Neural crest cell (in vitro differentiated cells): ENCODE measurements around the gene C1orf232. TPM values are rescaled to one million over a fixed set of nuclear protein-coding genes. Genes with fewer than 3 reads are reported as not detected.

Experiments
- DNase-seq: peaks from one replicate; pipeline ENCODE4 v3.0.0; 2021; ENCODE audit warnings: low read depth, mixed read lengths, low spot score
- H3K27ac Mint-ChIP-seq: one replicate; pipeline ENCODE4 v1.8.0; 2021; ENCODE audit warnings: mild to moderate bottlenecking, mixed read lengths; ENCODE audit not compliant: unreplicated experiment
- H3K27me3 Mint-ChIP-seq: 2 replicates; pipeline ENCODE4 v1.8.0; 2021; ENCODE audit warnings: low read depth, mild to moderate bottlenecking, mixed read lengths
- H3K36me3 Mint-ChIP-seq: 2 replicates; pipeline ENCODE4 v1.8.0; 2021; ENCODE audit warnings: low read depth, mild to moderate bottlenecking, mixed read lengths
- H3K4me1 Mint-ChIP-seq: 2 replicates; pipeline ENCODE4 v1.8.0; 2021; ENCODE audit warnings: mixed read lengths
- H3K4me3 Mint-ChIP-seq: one replicate; pipeline ENCODE4 v1.8.0; 2021; ENCODE audit warnings: mild to moderate bottlenecking, mixed read lengths
- H3K9me3 Mint-ChIP-seq: 2 replicates; pipeline ENCODE4 v1.8.0; 2021; ENCODE audit warnings: mixed read lengths
- total RNA-seq: library from RNA; stranded (reverse); gene quantifications from 2 replicates; pipeline ENCODE4 v1.2.1, GENCODE V29; 2021
- TF ChIP-seq, protein P1 (sequence below): fragments of 200-600 bp; sonication (generic); conservative IDR thresholded peaks from 2 replicates; pipeline ENCODE4 v1.5.0; 2021; ENCODE audit warnings: antibody characterized with exemption, mild to moderate bottlenecking

Gene C1orf232
- total RNA-seq, 1 donor from 2014 or later = not detected

GRCh38 chr1:26164036-26164860 lies 4.5 kb downstream of the C1orf232 start:
- Mint-ChIP-seq H3K9me3 (no peaks in the 10 kb centered on the region), H3K27me3 (peaks cover 14% of the 10 kb centered on the region), H3K4me1 (peaks cover 45% of the 10 kb centered on the region)

GRCh38 chr1:26163684-26164035 lies 5.1 kb downstream of the C1orf232 start:
- TF ChIP-seq, protein P1, sequence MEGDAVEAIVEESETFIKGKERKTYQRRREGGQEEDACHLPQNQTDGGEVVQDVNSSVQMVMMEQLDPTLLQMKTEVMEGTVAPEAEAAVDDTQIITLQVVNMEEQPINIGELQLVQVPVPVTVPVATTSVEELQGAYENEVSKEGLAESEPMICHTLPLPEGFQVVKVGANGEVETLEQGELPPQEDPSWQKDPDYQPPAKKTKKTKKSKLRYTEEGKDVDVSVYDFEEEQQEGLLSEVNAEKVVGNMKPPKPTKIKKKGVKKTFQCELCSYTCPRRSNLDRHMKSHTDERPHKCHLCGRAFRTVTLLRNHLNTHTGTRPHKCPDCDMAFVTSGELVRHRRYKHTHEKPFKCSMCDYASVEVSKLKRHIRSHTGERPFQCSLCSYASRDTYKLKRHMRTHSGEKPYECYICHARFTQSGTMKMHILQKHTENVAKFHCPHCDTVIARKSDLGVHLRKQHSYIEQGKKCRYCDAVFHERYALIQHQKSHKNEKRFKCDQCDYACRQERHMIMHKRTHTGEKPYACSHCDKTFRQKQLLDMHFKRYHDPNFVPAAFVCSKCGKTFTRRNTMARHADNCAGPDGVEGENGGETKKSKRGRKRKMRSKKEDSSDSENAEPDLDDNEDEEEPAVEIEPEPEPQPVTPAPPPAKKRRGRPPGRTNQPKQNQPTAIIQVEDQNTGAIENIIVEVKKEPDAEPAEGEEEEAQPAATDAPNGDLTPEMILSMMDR = no peak
- H3K4me1 Mint-ChIP-seq = peaks cover 45% of the 10 kb centered on the region
- no peak overlapping the region for H3K27ac Mint-ChIP-seq
- no peak for DNase-seq
- peaks cover 15% of the 10 kb centered on the region for H3K27me3 Mint-ChIP-seq
- H3K4me3 Mint-ChIP-seq = peak overlapping the region; percentile 51
- no peaks in the 10 kb centered on the region for H3K36me3 Mint-ChIP-seq
- no peaks in the 10 kb centered on the region for H3K9me3 Mint-ChIP-seq

More at GRCh38 chr1:26164036-26164860, 4.5 kb downstream of the C1orf232 start:
- peak overlapping the region; percentile 62 for H3K27ac Mint-ChIP-seq
- peak overlapping the region; percentile 71 for H3K4me3 Mint-ChIP-seq
- TF ChIP-seq, protein P1 = peak; percentile 76
- no peaks in the 10 kb centered on the region for H3K36me3 Mint-ChIP-seq
- DNase-seq = peak; percentile 71

GRCh38 chr1:26162220-26162709 lies 6.5 kb downstream of the C1orf232 start:
- peak overlapping the region; percentile 85 for H3K4me3 Mint-ChIP-seq
- peaks cover 46% of the 10 kb centered on the region for H3K4me1 Mint-ChIP-seq
- TF ChIP-seq, protein P1 = no peak
- H3K27ac Mint-ChIP-seq = peak overlapping the region; percentile 35
- H3K9me3 Mint-ChIP-seq = no peaks in the 10 kb centered on the region
- H3K27me3 Mint-ChIP-seq = peaks cover 25% of the 10 kb centered on the region
- no peak for DNase-seq
- H3K36me3 Mint-ChIP-seq = no peaks in the 10 kb centered on the region

GRCh38 chr1:26161415-26162219 lies 7.1 kb downstream of the C1orf232 start:
- DNase-seq = peak; percentile 58
- TF ChIP-seq, protein P1 = peak; percentile 51
- H3K4me1 Mint-ChIP-seq = peaks cover 49% of the 10 kb centered on the region
- peaks cover 29% of the 10 kb centered on the region for H3K27me3 Mint-ChIP-seq
- H3K36me3 Mint-ChIP-seq = no peaks in the 10 kb centered on the region
- peak overlapping the region; percentile 35 for H3K27ac Mint-ChIP-seq
- no peaks in the 10 kb centered on the region for H3K9me3 Mint-ChIP-seq
- H3K4me3 Mint-ChIP-seq = peak overlapping the region; percentile 85

DNA sequence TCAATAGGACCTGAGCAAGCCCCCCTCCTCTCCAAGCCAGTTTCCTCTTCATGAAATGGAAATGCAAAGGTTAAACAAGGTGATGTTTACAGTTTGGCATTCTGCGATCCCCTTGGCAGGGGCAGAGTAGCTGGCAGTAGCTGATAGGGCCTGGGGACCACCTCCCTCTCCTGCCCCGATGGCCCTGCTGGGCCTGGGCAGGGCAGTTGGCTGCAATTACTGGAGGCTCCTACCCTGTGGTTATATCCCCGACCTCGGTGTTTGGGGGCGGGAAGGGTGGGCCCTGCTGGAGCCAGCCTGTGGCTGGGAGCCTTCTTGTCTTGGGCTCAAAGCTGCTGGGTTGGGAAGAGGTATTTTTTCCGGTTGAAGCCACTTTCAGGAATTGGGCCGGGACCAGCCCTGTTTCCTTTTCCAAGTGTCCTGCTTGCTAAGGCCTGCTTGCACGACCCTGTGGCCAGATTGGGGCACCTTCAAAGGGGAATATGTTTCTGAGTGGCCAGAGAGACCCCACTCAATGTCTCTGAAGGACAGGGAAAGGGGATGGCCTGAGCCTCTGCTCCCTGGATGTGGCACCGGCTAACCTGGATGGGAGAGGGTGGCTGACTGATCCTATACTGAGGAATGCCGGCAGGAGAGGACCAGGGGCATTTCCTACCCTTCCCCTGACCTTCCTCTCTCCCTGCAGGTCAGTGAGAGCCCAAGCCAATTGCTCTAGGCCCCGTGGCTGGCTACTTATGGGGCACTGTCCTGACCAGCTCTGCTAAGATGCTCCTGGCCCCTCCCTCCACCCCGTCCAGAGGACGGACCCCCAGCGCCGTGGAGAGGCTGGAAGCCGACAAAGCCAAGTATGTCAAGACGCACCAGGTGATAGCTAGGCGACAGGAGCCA lies 8.0 kb downstream of the C1orf232 start:
- peaks cover 32% of the 10 kb centered on the region for H3K27me3 Mint-ChIP-seq
- no peak for DNase-seq
- H3K9me3 Mint-ChIP-seq = no peaks in the 10 kb centered on the region
- H3K4me3 Mint-ChIP-seq = peak overlapping the region; percentile 76
- H3K4me1 Mint-ChIP-seq = peaks cover 53% of the 10 kb centered on the region
- TF ChIP-seq, protein P1 = no peak
- no peaks in the 10 kb centered on the region for H3K36me3 Mint-ChIP-seq
- H3K27ac Mint-ChIP-seq = peak overlapping the region; percentile 35
